Measurements from ENCODE around the gene IL24.
"Not testable (repeated sequence)": the region's sequence is repeated elsewhere in the genome, so short reads cannot be mapped to it uniquely, and the experiment has no call there.

Gene IL24

GRCh38 chr1:206904423-206905142, 7.3 kb downstream of the IL24 start:
- no peak for DNase-seq (ENCODE audit: low read depth in 2 of 2)

- DNase-seq (ENCODE audit: low read depth in 2 of 2): peak; percentile 91
Measured at GRCh38 chr1:206905295-206906164, 8.3 kb downstream of the IL24 start.

GRCh38 chr1:206907304-206907991, 10.2 kb downstream of the IL24 start:
- no peak for DNase-seq (ENCODE audit: low read depth in 2 of 2)

- no peak for DNase-seq (ENCODE audit: low read depth in 2 of 2)
Measured at GRCh38 chr1:206908038-206908437, 10.8 kb downstream of the IL24 start.

GRCh38 chr1:206909161-206909882, 12.1 kb downstream of the IL24 start:
- no peak for DNase-seq (ENCODE audit: low read depth in 2 of 2)

- DNase-seq (ENCODE audit: low read depth in 2 of 2): no peak
Measured at GRCh38 chr1:206909883-206910318, 12.7 kb downstream of the IL24 start.

- peak in 1 of 2 experiments; percentile 40 for DNase-seq (ENCODE audit: low read depth in 2 of 2)
Measured at GRCh38 chr1:206911064-206911663, 13.9 kb downstream of the IL24 start.

GRCh38 chr1:206912445-206913095, 15.3 kb downstream of the IL24 start:
- DNase-seq (ENCODE audit: low read depth in 2 of 2): peak in 1 of 2 experiments; percentile 52

- no peak for DNase-seq (ENCODE audit: low read depth in 2 of 2)
Measured at GRCh38 chr1:206913766-206914537, 16.7 kb downstream of the IL24 start.

GRCh38 chr1:206915030-206915735, 17.9 kb downstream of the IL24 start:
- no peak for DNase-seq (ENCODE audit: low read depth in 2 of 2)

GRCh38 chr1:206916000-206916709, 18.9 kb downstream of the IL24 start:
- DNase-seq (ENCODE audit: low read depth in 2 of 2): no peak

- DNase-seq (ENCODE audit: low read depth in 2 of 2): no peak
Measured at GRCh38 chr1:206918076-206918475, 20.8 kb downstream of the IL24 start.

- no peak for DNase-seq (ENCODE audit: low read depth in 2 of 2)
Measured at GRCh38 chr1:206921772-206922265, 24.6 kb downstream of the IL24 start, which contains the start of gene FCMR. Gene FCMR (minus strand): TSS chr1:206921941. CDS start chr1:206921854, 87 bp downstream.

GRCh38 chr1:206922524-206922923, 25.3 kb downstream of the IL24 start:
- DNase-seq (ENCODE audit: low read depth in 2 of 2): no peak

GRCh38 chr1:206923009-206923960, 26.0 kb downstream of the IL24 start:
- no peak for DNase-seq (ENCODE audit: low read depth in 2 of 2)

- not testable (repeated sequence) for DNase-seq (ENCODE audit: low read depth in 2 of 2)
Measured at GRCh38 chr1:206923961-206924557, 26.8 kb downstream of the IL24 start.
